ENCODE results near the gene VDR.
"Not testable (repeated sequence)": the region's sequence is repeated elsewhere in the genome, so short reads cannot be mapped to it uniquely, and the experiment has no call there.

The VDR gene

GRCh38 chr12:47816403-47817271 is 88.2 kb downstream of the VDR start:
- no peak for DNase-seq

- not testable (repeated sequence) for DNase-seq
These were observed 89.3 kb downstream of the VDR start for GRCh38 chr12:47815447-47815846.

GRCh38 chr12:47814539-47815170 is 90.1 kb downstream of the VDR start:
- DNase-seq = no peak

- peak in 1 of 56 donors; percentile 34 for DNase-seq
These were observed 91.1 kb downstream of the VDR start for GRCh38 chr12:47813511-47814196.

- DNase-seq = peak in 45 of 56 donors; percentile 11 to 78 (median 50)
These were observed 91.8 kb downstream of the VDR start for GRCh38 chr12:47812797-47813510.

- DNase-seq = peak in 9 of 56 donors; percentile 10 to 35 (median 25)
These were observed 93.0 kb downstream of the VDR start for GRCh38 chr12:47811581-47812484.

- peak in 1 of 56 donors; percentile 21 for DNase-seq
These were observed 93.8 kb downstream of the VDR start for GRCh38 chr12:47811072-47811396.

- DNase-seq = not testable (repeated sequence)
These were observed 95.3 kb downstream of the VDR start for GRCh38 chr12:47809518-47809917.

GRCh38 chr12:47808574-47809365 is 96.0 kb downstream of the VDR start:
- no peak for DNase-seq

GRCh38 chr12:47808050-47808449 is 96.7 kb downstream of the VDR start:
- DNase-seq = peak in 17 of 56 donors; percentile 15 to 62 (median 32)

- DNase-seq = no peak
These were observed 97.5 kb downstream of the VDR start for GRCh38 chr12:47807338-47807737.

GRCh38 chr12:47805417-47805816 is 99.4 kb downstream of the VDR start:
- DNase-seq = no peak

GRCh38 chr12:47804171-47804570 is 100.6 kb downstream of the VDR start:
- no peak for DNase-seq

GRCh38 chr12:47803191-47803875 is 101.5 kb downstream of the VDR start:
- DNase-seq = no peak

GRCh38 chr12:47802312-47802711 is 102.5 kb downstream of the VDR start:
- no peak for DNase-seq

- no peak for DNase-seq
These were observed 102.9 kb downstream of the VDR start for GRCh38 chr12:47801904-47802246.

- DNase-seq = peak in 3 of 56 donors; percentile 12 to 34 (median 23)
These were observed 103.5 kb downstream of the VDR start for GRCh38 chr12:47801170-47801903.

- no peak for DNase-seq
These were observed 104.2 kb downstream of the VDR start for GRCh38 chr12:47800582-47800981.
